Spleen (tissue), 7 donors: Measurements from ENCODE around the gene FRMD1.

Experiments
- POLR2A ChIP-seq, 3 donors: fragments of 450-650 bp; IDR thresholded peaks; one replicate each; pipeline ENCODE4 v1.5.1; 2017; ENCODE audit warnings: antibody characterized with exemption in 3 of 3, mild to moderate bottlenecking in 1 of 3
- POLR2AphosphoS5 ChIP-seq, 3 donors: sonication (generic); formaldehyde crosslinking; IDR thresholded peaks; one replicate each; pipeline ENCODE4 v1.5.1; 2017; ENCODE audit warnings: antibody characterized with exemption in 3 of 3
- TF ChIP-seq, protein P1 (sequence below), 11 experiments: fragments of 200-600 bp in 7 of 11; fragments of 450-650 bp in 4 of 11; sonication (generic) in 4 of 11; IDR thresholded peaks in 8 of 11; conservative IDR thresholded peaks in 3 of 11; 1 replicate in 7 of 11; 2 replicates in 4 of 11; pipeline versions ENCODE4 v1.4.0 to v1.8.0; 2016 to 2021; ENCODE audit warnings: antibody characterized with exemption in 11 of 11, inconsistent platforms in 4 of 11, mild to moderate bottlenecking in 1 of 11
- donor health status: DM: no; HTN: no; CAD: no; lungs with moderate emphysema.
- donor health status: DM: no; HTN: no; CAD: no.
- donor health status: DM: no; HTN: no; CAD: no.

DNA sequence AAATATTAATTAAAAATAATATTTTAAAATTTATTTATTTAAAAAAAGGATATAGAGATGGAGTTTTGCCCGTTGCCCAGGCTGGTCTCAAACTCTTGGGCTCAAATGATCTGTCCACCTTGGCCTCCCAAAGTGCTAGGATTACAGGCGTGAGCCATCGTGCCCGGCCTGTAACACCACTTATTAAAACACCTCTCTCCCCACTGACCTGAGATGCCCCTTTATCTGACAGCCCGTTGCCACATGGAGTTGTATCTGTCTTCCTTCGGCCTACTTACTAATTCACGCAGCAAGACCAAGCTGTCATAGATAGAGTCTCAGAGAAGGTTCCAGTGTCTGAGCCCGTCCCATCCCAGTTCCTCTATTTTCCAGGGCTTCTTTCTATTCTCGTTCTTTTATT, 50.8 kb downstream of the FRMD1 start:
- TF ChIP-seq, protein P1, sequence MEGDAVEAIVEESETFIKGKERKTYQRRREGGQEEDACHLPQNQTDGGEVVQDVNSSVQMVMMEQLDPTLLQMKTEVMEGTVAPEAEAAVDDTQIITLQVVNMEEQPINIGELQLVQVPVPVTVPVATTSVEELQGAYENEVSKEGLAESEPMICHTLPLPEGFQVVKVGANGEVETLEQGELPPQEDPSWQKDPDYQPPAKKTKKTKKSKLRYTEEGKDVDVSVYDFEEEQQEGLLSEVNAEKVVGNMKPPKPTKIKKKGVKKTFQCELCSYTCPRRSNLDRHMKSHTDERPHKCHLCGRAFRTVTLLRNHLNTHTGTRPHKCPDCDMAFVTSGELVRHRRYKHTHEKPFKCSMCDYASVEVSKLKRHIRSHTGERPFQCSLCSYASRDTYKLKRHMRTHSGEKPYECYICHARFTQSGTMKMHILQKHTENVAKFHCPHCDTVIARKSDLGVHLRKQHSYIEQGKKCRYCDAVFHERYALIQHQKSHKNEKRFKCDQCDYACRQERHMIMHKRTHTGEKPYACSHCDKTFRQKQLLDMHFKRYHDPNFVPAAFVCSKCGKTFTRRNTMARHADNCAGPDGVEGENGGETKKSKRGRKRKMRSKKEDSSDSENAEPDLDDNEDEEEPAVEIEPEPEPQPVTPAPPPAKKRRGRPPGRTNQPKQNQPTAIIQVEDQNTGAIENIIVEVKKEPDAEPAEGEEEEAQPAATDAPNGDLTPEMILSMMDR (IDR thresholded peaks at IDR 0.05 in 8 of 11, conservative IDR thresholded peaks at IDR 0.05 in 3 of 11) = no peak
- TF ChIP-seq POLR2A (IDR thresholded peaks at IDR 0.05) = no peak
- no peak for TF ChIP-seq POLR2AphosphoS5 (IDR thresholded peaks at IDR 0.05)
